Measurements from ENCODE around the gene KDM2A.

GRCh38 chr11:67154726-67155125, 35.7 kb downstream of the KDM2A start:
- TF ChIP-seq CTCF (IDR thresholded peaks at IDR 0.05) (no peak), POLR2A (IDR thresholded peaks at IDR 0.05) (no peak)

Data from uterus (tissue), 2 donors.